NOMO-1 (cell line): ENCODE results near the gene ADRA1B.
"Not testable (repeated sequence)": the region's sequence is repeated elsewhere in the genome, so short reads cannot be mapped to it uniquely, and the experiment has no call there.

Source experiments
- DNase-seq, 2 experiments: peaks; one replicate each; lab custom pipeline; 2025; ENCODE audit not compliant: unreplicated experiment in 2 of 2; lab: John Stamatoyannopoulos, UW

ADRA1B gene

DNA sequence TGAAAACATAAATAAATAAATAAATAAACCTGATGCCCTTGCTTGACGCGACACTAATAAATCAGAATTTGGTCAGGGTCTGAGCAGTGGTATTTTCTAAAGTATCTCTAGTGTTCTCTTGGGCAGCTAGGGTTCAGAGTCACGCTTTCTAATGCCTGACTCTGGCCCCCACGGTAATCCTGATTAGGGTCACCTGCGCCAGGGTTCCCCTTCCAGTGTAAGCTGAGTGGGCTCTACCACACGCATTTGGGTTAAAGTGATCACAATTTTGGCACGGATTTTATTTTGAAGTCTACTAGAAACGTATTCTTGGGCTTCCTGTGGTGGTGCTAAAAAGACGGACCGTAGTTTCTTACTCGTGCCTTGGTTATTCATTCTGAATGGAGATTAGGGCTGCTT is 93.3 kb downstream of the ADRA1B start:
- DNase-seq: peak in 1 of 2 experiments; percentile 8

DNA sequence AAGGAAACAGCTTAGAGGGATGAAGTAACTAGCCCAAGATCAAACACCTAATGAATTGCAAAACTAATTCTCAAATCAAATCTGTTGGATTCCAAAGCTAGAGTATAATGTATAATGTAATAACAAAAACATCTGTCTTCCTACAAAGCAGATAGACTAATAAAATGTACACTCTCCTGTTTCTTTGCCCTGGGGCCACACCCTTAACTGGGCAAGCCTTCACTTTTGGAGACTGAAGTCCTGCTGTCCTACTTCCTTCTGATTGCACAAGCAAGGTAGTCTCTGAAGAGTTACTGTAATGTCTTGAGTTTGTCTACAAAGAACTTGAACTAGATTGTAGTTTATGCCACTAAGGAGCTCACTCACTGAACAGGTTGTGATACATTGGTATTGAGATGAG is 95.2 kb downstream of the ADRA1B start:
- no peak for DNase-seq

DNA sequence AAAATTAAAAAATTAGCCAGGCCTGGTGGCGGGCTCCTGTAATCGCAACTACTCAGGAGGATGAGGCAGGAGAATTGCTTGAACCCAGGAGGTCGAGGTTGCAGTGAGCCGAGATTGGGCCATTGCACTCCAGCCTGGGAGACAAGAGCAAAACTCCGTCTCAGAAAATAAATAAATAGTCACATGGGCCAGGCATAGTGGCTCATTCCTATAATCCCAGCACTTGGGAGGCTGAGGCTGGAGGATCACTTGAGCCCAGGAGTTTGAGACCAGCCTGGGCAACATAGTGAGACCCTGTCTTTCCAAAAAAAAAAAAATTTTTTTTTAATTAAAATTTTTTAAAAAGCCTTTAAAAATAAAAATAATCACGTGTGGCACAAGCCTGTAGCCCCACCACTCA is 97.9 kb downstream of the ADRA1B start:
- DNase-seq: not testable (repeated sequence)

DNA sequence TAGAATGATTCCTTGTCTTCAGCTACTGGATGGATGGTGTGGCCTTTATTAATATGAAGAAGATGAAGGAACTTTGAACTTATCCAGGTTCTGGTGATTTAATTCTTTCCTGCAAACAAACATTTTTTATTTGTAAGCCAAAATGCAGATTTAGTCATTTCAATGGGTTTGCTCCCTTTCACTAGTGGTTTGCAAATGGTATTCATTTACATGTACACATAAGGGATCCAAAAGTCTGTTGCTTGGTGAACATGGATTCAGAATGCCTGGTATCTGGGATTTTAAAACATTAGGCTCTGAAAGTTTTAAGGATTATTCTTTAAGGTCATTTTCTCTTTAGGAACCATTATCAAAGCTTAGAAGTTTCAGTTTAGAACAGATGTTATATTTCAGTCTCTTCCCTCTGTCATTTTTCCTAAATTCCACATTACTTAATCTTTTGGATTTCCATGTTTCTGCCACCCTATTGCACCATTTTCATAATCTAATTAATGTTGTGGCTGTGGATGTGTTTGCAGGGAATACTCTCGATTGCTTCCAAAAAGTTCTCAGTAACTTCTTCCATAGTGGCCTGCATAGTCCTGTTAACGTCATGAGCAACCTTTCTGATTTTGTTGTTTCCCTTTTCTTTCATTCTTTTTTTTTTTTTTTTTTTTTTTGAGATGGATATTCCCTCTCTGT is 102.8 kb downstream of the ADRA1B start:
- no peak for DNase-seq

DNA sequence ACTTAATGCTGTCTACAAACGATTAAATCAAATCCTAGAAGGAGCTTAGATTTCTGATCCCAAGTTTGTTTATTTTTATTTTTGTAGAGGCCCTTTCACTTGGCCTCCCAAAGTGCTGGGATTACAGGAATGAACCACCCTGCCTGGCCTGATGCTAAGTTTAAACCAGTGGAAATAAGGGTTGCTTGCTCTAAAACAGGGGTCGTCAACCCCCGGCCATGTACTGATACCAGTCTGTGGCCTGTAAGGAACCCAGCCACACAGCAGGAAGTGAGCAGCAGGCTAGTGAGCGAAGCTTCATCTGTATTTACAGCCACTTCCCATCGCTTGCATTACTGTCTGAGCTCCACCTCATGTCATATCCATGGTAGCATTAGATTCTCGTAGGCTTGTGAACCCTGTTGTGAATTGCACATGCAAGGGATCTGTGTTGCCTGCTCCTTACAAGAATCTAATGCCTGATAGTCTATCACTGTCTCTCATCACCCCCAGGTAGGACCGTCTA is 104.0 kb downstream of the ADRA1B start:
- DNase-seq: no peak

DNA sequence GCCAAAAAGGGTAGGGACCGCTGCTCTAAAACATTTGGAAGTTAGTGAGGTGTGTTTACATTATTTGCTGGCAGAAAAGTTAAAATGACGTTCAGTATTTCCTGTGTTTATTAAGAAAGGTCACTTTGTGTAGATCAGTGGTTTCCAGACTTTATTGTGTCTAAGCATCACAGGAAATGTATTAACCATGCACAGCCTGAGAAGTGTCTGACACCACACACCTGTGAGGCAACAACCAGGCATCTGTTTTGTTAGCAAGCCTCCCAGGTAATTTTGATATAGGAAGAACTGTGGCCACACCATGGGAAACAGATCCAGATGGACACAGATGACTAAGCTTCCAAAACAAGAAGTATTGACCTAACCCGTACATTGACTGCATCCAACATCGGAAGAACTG is 104.7 kb downstream of the ADRA1B start:
- no peak for DNase-seq

DNA sequence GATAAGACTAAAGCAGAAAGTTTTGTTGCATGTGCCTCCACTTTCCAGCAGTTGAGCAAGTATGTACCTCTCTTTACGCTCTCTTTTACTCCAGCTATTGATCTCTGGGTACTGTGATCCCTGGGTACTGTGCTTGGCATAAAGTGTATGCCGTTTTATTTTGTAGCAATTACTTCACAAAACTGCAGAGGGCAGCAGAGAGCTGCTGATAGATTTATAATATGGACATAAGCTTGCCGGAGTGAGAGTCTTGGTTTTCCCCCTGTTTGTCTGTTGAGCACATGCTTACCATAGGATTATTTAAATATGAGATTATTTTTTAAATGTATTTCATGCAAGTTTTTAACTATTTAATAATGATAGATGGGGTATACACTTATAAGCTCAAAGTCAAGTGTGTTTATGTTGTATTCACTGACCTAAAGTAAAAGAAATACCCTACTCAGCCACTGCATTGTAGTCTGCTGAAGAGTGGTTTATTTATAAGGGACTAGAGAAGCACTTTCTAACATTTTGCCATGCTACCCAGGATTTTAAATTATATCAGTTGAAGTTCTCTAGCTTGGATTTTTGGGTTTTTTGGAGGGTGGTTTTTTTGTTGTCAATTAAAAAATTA is 105.7 kb downstream of the ADRA1B start:
- peak; percentile 8 to 70 for DNase-seq
